Spleen (tissue), 7 donors: ENCODE results near the gene DCPS.

ENCODE experiments used
- POLR2A ChIP-seq, 3 donors: fragments of 450-650 bp; IDR thresholded peaks; one replicate each; pipeline ENCODE4 v1.5.1; 2017; ENCODE audit warnings: antibody characterized with exemption in 3 of 3, mild to moderate bottlenecking in 1 of 3
- TF ChIP-seq, protein P1 (sequence below), 11 experiments: fragments of 200-600 bp in 7 of 11; fragments of 450-650 bp in 4 of 11; sonication (generic) in 4 of 11; IDR thresholded peaks in 8 of 11; conservative IDR thresholded peaks in 3 of 11; 1 replicate in 7 of 11; 2 replicates in 4 of 11; pipeline versions ENCODE4 v1.4.0 to v1.8.0; 2016 to 2021; ENCODE audit warnings: antibody characterized with exemption in 11 of 11, inconsistent platforms in 4 of 11, mild to moderate bottlenecking in 1 of 11
- donor health status: DM: no; HTN: no; CAD: no; lungs with moderate emphysema.
- donor health status: DM: no; HTN: no; CAD: no.
- donor health status: DM: no; HTN: no; CAD: no.

DNA sequence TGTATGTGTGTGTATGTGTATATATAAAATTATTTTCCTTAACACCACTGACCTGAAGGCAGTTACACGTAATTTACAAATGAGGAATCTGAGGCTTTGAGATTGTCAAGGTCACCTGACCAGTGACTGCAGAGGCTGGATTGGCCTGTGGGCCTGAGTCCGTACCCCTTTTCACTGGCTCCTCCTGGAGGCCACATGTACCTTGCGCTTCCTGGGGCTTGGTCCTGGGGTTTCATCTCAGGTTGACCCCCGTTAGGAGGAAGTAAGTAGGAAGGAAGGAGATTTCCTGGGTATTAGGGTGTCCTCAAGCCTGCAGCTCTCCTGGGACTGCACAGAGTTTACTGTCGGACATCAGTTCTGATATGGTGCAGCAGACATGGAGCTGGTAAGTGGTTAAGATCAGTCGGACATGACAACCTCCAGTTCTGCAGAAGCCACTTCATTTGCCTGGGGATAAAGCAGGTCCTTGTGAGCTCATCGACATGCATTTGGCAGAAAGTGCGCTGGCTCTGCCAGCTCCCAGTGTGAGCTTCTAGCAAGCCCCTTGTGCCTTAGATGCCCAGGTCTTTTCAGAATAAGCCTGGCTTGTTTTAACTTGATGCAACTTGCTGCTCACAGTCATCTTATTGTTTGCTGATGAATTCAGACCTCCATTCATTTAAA is 88.2 kb downstream of the DCPS start:
- TF ChIP-seq, protein P1, sequence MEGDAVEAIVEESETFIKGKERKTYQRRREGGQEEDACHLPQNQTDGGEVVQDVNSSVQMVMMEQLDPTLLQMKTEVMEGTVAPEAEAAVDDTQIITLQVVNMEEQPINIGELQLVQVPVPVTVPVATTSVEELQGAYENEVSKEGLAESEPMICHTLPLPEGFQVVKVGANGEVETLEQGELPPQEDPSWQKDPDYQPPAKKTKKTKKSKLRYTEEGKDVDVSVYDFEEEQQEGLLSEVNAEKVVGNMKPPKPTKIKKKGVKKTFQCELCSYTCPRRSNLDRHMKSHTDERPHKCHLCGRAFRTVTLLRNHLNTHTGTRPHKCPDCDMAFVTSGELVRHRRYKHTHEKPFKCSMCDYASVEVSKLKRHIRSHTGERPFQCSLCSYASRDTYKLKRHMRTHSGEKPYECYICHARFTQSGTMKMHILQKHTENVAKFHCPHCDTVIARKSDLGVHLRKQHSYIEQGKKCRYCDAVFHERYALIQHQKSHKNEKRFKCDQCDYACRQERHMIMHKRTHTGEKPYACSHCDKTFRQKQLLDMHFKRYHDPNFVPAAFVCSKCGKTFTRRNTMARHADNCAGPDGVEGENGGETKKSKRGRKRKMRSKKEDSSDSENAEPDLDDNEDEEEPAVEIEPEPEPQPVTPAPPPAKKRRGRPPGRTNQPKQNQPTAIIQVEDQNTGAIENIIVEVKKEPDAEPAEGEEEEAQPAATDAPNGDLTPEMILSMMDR (IDR thresholded peaks at IDR 0.05 in 8 of 11, conservative IDR thresholded peaks at IDR 0.05 in 3 of 11), result peak in 2 of 11 experiments; percentile 18 to 19
- TF ChIP-seq POLR2A (IDR thresholded peaks at IDR 0.05), result no peak
